ENCODE results near the gene RNASE11. TPM values are rescaled to one million over a fixed set of nuclear protein-coding genes. Genes with fewer than 3 reads are reported as not detected.

RNASE11 gene
- total and polyA plus RNA-seq, 9 of the 15 experiments (the other 6 are each of a cell fraction or from before 2014, with no cell fraction given) = 0.16 to 0.29 (median 0.22) TPM; not detected in 6

DNA sequence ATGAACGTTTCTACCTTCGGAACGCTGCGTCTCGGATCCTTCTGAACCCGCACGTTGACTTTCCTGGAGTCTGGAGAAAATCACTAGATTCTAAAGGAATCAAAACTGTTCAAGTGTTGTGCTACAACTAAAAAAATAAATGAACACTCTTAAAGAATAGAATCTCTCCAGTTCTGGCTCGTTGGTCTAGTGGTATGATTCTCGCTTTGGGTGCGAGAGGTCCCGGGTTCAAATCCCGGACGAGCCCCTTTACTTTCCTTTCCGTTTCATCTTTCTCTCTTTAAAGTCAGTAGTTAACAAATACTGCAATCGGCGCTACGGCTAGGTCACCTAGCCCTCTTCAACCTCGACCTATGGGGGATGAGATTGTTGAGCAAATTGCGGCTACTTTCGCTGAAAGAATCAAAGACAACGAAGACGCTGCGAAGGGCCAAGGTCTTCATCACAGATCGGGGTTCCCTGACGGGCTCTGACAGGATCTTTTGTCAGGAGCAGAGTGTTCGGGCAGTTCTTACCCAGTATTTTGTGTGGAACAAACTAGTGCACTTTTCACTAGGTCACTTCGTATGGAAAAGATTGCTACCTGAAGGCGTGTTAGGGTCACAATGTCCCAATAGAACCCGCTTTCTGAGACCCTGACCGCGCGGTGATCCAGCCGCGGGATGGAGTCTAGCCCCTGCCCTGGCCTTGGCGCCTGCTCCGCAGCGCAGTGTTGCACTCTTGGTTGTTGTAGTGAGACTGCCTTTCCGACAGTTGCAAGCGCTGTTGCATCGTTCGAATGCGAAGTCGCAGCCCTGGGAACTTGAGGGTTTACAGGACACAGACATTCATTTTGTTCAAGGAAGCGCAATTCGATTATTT is 45.3 kb upstream of the RNASE11 start (continued):
- TF ChIP-seq RNF2 (IDR thresholded peaks at IDR 0.05) (no peak; the same call in 1 of the 2 replicates), SP1 (CRISPR knock-in tag; IDR thresholded peaks at IDR 0.05) (0 out of 2 replicates have a peak, but pooled peaks have one; percentile 24)
- TF ChIP-seq, protein P1, sequence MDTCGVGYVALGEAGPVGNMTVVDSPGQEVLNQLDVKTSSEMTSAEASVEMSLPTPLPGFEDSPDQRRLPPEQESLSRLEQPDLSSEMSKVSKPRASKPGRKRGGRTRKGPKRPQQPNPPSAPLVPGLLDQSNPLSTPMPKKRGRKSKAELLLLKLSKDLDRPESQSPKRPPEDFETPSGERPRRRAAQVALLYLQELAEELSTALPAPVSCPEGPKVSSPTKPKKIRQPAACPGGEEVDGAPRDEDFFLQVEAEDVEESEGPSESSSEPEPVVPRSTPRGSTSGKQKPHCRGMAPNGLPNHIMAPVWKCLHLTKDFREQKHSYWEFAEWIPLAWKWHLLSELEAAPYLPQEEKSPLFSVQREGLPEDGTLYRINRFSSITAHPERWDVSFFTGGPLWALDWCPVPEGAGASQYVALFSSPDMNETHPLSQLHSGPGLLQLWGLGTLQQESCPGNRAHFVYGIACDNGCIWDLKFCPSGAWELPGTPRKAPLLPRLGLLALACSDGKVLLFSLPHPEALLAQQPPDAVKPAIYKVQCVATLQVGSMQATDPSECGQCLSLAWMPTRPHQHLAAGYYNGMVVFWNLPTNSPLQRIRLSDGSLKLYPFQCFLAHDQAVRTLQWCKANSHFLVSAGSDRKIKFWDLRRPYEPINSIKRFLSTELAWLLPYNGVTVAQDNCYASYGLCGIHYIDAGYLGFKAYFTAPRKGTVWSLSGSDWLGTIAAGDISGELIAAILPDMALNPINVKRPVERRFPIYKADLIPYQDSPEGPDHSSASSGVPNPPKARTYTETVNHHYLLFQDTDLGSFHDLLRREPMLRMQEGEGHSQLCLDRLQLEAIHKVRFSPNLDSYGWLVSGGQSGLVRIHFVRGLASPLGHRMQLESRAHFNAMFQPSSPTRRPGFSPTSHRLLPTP (IDR thresholded peaks at IDR 0.05; ENCODE audit: borderline replicate concordance, extremely low read depth, insufficient read length) = peak; percentile 77
- TF ChIP-seq, protein P2, sequence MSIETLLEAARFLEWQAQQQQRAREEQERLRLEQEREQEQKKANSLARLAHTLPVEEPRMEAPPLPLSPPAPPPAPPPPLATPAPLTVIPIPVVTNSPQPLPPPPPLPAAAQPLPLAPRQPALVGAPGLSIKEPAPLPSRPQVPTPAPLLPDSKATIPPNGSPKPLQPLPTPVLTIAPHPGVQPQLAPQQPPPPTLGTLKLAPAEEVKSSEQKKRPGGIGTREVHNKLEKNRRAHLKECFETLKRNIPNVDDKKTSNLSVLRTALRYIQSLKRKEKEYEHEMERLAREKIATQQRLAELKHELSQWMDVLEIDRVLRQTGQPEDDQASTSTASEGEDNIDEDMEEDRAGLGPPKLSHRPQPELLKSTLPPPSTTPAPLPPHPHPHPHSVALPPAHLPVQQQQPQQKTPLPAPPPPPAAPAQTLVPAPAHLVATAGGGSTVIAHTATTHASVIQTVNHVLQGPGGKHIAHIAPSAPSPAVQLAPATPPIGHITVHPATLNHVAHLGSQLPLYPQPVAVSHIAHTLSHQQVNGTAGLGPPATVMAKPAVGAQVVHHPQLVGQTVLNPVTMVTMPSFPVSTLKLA (conservative IDR thresholded peaks at IDR 0.05) = 0 out of 4 replicates have a peak, but pooled peaks of 1 of the 2 experiments have one; percentile 22

All from K562 (cell line).